HG03280 (cell line): ENCODE measurements around the gene CEP128.

Experiments used
- ATAC-seq: cut with Tn5 transposase; IDR thresholded peaks from one replicate; pipeline ENCODE4 v1.9.1; 2021; ENCODE audit warnings: mild to moderate bottlenecking, moderate library complexity; ENCODE audit not compliant: unreplicated experiment

Gene CEP128

DNA sequence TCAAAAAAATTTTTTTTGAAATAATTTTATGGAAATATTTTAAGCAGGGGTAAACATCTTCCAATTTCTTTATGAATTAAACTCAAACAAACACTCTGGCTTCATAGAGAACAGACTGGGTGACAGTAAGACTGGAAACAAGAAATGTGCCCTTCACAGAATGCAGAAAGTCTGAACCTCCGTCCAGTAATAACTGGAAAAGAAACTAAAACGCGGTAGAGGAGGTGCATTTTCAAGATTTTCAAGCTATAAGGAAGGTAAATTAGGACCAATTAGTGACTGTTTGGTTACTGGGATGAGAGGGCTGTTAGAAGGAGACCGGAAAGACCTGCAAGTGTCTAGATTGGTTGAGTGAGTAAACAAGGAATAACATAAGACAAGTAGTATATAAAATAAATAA, 245.7 kb downstream of the CEP128 start:
- no peak for ATAC-seq

DNA sequence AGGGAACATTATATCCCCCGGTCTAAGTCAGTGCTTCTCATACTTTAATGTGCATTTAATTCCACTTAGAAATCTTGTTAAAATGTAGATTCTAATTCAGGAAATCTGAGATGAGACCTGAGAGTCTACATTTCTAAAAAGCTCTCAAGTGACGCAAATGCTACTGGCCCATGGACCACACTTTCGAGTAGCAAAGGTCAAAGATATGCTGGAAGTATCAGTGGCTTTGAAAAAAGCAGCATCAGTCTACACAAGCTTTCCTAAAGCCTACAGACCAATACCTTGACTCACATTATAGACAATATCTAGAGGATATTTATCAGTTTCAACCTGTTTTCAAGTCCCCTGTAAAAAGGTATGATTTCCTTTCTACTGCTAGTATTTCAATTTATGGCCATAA, 248.6 kb downstream of the CEP128 start:
- ATAC-seq: no peak

DNA sequence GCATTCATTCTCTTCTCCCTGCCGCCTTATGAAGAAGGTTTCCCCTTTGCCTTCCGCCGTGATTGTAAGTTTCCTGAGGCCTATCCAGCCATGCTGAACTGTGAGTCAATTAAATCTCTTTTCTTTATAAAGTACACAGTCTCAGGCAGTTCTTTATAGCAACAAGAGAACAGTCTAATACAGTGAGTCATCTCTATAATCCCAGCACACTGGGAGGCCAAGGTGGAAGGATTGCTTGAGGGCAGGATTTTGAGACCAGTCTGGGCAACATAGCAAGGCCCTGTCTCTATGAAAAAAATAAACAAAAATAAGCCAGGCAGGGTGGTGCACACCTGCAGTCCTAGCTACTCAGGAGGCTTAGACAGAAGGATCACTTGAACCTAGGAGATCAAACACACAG, 259.9 kb downstream of the CEP128 start:
- no peak for ATAC-seq

GRCh38 chr14:80679273-80679672, 262.3 kb downstream of the CEP128 start:
- ATAC-seq: no peak

DNA sequence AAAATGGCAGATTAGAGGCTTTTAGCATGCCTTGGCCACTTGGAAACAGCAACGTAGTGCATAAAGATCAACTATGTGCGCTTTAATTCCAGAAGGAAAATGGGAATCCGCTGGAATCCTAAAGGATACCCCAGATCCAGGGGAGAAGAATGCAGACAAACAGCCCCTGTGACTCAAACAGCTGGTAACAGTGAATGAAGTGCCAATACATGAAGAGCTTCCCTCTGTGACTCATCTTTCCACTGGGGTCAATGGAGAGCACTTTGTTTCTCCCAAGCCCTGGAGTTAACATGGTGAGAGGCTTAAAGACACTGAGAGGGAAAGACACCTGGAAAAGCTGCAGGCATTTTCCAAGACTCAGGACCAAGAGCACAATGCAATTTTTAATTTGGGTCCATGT, 263.1 kb downstream of the CEP128 start:
- ATAC-seq: no peak

DNA sequence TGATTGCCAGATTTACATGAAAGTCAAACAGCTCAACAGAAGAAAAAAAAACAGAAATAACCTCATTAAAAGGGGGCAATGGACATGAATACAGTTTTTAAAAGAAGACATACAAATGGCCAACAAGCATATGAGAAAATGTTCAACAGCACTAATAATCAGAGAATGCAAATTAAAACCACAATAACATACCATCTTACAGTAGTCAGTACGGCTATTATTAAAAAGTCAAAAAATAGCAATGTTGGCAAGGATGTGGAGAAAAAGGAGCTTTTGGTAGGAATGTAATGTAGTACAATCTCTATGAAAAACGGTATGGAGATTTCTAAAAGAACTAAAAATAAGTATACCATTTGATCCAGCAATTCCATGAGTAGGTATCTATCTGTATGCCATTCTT, 272.1 kb downstream of the CEP128 start:
- ATAC-seq: no peak

DNA sequence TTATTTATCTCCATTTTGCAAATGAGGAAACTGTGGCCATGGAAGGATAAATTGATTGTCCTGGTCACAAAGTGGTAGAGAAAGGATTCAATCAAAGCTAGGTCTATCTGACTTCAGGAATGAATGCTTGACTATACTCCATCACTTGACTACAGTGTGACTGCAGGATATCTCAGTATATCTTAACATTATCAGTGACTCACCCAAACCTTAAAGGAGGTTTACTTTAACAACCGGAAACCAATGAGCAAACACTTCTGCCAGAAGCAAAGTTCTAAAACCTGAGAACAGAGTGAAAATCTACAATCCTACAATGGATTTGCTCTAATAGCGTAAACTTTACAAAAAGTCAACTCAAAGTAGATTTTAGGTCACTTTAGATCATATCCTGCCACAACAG, 277.0 kb downstream of the CEP128 start:
- no peak for ATAC-seq

DNA sequence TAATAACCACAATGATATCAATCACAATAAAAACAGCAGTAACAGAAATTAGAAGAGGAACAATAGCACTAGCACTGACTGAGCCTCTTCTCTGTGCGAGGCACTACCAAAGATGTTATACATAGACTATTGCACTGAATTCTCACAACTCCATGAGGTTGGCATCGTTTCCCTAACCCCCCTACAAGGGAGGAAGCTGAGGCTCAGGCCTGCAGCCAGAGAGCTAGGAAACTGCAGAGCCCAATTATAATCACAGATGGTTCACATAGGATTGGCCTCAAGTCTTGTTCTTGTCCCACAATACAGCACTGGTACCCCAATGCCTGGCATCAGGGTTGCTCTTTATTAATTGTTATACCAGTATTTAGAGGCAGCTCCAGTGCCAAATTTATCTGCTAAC, 278.0 kb downstream of the CEP128 start:
- no peak for ATAC-seq

GRCh38 chr14:80659783-80660182, 281.8 kb downstream of the CEP128 start:
- no peak for ATAC-seq

DNA sequence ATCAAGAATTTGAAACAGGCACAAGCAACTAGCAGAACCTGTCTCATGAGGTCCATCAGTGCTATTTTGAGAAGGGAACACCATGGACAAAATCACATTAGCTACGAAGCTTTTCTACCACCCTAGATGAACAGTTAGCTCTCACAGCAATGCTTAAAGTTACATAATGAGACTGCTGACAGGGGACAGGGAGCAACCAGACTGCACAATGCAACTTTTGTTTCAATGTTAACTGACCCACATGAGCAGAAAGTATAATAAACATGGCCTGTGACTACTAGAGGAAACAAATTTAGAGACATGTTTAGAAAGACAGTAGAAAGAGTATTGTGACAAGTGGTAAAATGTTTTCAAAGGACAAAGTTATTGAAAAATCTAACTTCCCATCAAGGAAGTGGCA, 282.8 kb downstream of the CEP128 start:
- ATAC-seq: no peak

GRCh38 chr14:80658155-80658554, 283.4 kb downstream of the CEP128 start:
- ATAC-seq: no peak

DNA sequence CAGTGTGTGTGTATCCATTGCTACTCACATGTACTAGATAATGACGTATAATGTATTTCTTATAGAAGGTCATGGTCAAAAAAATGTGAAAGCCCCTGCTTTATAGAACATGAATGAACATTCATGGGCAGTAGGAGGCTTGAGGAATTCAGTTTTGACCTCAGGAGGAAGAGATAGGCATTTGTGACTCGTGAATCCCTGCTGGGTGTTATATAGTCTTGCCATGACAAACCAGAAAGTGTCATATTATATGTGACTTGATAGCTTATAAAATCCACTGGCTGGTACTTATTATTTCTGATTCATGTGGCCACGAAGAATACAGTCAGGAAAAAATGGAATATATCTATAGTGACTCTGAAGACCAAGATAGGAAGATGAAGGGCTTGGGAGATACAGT, 287.6 kb downstream of the CEP128 start:
- ATAC-seq: no peak

- ATAC-seq: no peak
These were observed 295.7 kb downstream of the CEP128 start for GRCh38 chr14:80645667-80646413.

GRCh38 chr14:80644826-80645225, 296.7 kb downstream of the CEP128 start:
- no peak for ATAC-seq

DNA sequence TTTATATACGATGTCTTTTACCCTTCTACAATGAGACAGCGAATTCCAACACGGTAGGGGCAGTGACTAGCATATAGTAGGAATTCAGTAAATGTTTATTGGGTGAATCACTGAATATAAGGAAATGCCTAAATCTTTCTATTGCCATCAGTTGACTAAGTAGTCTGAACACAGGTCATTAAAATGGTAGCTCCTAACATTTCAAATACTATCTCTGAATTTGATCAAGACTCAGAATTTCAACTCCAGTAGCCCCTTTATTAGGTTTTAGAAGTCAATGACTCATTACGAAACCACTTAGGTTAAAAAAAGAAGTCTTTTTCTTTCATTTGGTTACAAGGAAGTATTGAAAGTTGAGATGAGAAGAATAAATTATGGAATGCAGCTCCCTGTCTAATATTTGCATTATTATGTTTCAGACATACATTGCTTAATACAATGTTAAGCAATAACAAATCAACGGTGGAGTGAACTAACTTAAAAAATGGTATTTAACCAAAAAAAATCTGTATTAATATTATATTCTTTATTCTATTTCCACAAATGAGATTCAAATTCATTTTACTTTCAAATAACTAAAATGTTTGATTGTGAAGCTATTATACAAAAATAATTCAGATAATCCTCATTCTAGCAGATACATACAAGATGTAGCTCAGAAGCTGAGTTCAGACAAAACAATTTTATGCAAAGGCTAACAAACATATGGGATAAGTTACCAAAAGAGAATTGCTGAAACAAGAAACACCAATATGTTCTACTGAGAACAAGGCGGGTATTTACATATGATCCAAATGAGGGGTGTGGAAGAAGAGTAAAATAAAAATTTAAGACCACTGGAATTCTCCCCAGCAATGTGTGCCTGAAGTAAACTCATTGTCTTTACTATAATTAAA, 302.7 kb downstream of the CEP128 start:
- ATAC-seq: no peak

- ATAC-seq: no peak
These were observed 303.6 kb downstream of the CEP128 start for GRCh38 chr14:80637756-80638619.

- ATAC-seq: no peak
These were observed 305.5 kb downstream of the CEP128 start for GRCh38 chr14:80636071-80636470.

DNA sequence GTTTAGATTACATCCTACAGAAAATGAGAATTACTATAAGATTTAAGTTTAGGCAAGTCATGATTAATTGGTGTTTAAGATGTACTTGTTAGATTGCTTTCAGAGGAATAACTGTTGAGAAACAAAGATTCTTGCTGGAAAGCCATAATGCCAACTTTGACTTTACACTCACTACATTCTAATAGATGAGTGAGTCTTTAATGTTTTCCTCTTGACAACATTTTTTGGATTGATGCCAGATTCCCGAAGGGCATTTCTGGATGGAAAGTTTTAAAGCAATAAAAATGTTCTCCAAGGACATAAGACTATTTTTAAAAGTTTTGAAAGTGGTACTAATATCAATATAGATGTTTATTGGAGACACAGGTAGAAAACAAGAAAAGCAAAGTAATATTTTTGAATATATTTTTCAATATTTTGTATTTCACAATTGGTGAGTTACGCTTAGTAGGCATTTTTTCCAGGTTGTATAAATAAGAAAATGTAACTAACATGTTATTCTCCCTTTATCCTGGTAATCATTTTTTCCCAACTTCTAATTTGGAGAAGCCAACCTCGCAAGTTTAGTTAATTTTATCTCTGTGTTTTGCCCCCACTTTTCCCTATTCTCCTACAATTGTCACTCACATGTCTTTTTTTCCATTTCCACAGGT, 307.3 kb downstream of the CEP128 start:
- ATAC-seq: no peak

DNA sequence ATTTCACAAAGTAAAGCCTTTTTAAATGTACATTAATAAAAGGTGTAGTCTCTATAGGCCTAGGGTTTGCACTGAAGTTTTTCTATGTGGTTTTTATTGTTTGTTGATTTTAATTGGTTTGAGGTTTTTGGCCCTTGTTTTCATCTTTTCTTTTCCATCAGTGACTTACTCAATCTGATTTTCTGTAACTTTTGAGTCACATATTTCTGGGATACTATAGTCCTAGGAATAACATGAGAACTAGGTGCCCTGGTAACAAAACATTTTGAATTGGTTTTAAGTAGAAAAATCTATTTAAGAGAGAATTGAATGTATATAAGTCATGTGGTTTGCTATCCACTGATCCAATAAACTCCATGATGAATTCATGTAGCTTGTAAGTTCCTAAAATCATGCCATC, 311.9 kb downstream of the CEP128 start:
- ATAC-seq: no peak

GRCh38 chr14:80628547-80628946, 313.0 kb downstream of the CEP128 start:
- ATAC-seq: no peak

- ATAC-seq: no peak
These were observed 313.8 kb downstream of the CEP128 start for GRCh38 chr14:80627745-80628144.
